A549 (cell line): ENCODE measurements around the gene CDH1.

Source experiments
- CBX8 ChIP-seq: fragments of 200-600 bp; sonication (generic); IDR thresholded peaks from 2 replicates; pipeline ENCODE4 v1.6.1; 2016
- CTCF ChIP-seq: fragments of >200 bp; sonication (Bioruptor Twin); formaldehyde crosslinking; IDR thresholded peaks from 3 replicates; pipeline ENCODE4 v1.5.1; 2016
- EP300 ChIP-seq, 2 experiments: fragments of >200 bp; sonication (Bioruptor Twin); formaldehyde crosslinking; IDR thresholded peaks; 2 replicates in 1 of 2; 3 replicates in 1 of 2; pipeline ENCODE4 v1.6.1; 2016 to 2017
- HDAC2 ChIP-seq: fragments of 200-600 bp; sonication (generic); IDR thresholded peaks from 2 replicates; pipeline ENCODE4 v1.6.1; 2016
- HOXA7 ChIP-seq: fragments of 250-450 bp; sonication (Bioruptor Pico); IDR thresholded peaks from 2 replicates; pipeline ENCODE4 v1.5.0; 2020; ENCODE audit warnings: mild to moderate bottlenecking, moderate library complexity
- MYC ChIP-seq: IDR thresholded peaks from 2 replicates; pipeline ENCODE4 v1.6.1; 2012; ENCODE audit warnings: mild to moderate bottlenecking, inconsistent platforms, low read length, improper control_type of control experiment, borderline replicate concordance
- NR3C1 ChIP-seq: fragments of >200 bp; sonication (Bioruptor Twin); formaldehyde crosslinking; IDR thresholded peaks from 3 replicates; pipeline ENCODE4 v1.6.1; 2017
- POLR2A ChIP-seq: IDR thresholded peaks from 2 replicates; pipeline ENCODE4 v1.6.1; 2012; ENCODE audit warnings: mild to moderate bottlenecking, low read length
- REST ChIP-seq: fragments of 200-600 bp; sonication (generic); IDR thresholded peaks from 2 replicates; pipeline ENCODE4 v1.6.1; 2016; ENCODE audit warnings: antibody characterized with exemption, mild to moderate bottlenecking, moderate library complexity
- TF ChIP-seq, protein P1 (sequence below): fragments of >200 bp; sonication (Bioruptor Twin); formaldehyde crosslinking; IDR thresholded peaks from 3 replicates; pipeline ENCODE4 v1.6.1; 2016

GRCh38 chr16:68700120-68700519 is 37.0 kb upstream of the CDH1 start:
- TF ChIP-seq CTCF (no peak), HOXA7 (CRISPR knock-in tag) (no peak), EP300 (IDR thresholded peaks at IDR 0.05) (no peak), MYC (no peak), NR3C1 (no peak), CBX8 (no peak), REST (no peak), HDAC2 (no peak), POLR2A (no peak)
- TF ChIP-seq, protein P1, sequence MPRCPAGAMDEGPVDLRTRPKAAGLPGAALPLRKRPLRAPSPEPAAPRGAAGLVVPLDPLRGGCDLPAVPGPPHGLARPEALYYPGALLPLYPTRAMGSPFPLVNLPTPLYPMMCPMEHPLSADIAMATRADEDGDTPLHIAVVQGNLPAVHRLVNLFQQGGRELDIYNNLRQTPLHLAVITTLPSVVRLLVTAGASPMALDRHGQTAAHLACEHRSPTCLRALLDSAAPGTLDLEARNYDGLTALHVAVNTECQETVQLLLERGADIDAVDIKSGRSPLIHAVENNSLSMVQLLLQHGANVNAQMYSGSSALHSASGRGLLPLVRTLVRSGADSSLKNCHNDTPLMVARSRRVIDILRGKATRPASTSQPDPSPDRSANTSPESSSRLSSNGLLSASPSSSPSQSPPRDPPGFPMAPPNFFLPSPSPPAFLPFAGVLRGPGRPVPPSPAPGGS: no peak
